HL-60/S4 treated with phorbol 12-myristate 13-acetate at 8.2 ng/mL for 4 days and 3 days (cell line): ENCODE results near the gene ARFGAP1.
"Not testable (repeated sequence)": the region's sequence is repeated elsewhere in the genome, so short reads cannot be mapped to it uniquely, and the experiment has no call there.

Source experiments
- in situ Hi-C: fragments of 300-500 bp; cut with MboI; formaldehyde crosslinking; loops from 2 replicates; pipeline ENCODE4 v1.15.0; 2022; ENCODE audit warnings: low sequenced_read_pairs

ARFGAP1 gene

DNA sequence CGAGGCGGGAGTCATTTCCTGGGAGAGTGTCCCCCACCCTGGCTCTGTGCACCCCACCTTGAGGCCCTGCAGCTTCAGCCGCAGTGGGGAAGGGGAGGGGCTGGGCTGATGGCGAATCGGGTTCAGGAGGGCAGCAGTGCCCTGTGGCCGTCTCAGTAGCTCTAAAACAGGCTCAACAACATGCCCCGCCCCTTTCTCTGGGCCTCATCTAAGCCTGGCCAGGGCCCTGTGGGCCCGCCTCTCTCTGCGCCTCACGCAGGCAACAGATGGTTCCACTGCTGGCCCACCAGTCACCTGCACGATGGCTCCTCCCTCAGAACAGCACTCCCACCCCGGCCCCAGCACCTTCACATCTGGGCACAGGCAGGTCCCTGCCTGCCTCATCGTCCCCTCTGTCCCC, 58.3 kb downstream of the ARFGAP1 start:
- in situ Hi-C loops = no loop called here

DNA sequence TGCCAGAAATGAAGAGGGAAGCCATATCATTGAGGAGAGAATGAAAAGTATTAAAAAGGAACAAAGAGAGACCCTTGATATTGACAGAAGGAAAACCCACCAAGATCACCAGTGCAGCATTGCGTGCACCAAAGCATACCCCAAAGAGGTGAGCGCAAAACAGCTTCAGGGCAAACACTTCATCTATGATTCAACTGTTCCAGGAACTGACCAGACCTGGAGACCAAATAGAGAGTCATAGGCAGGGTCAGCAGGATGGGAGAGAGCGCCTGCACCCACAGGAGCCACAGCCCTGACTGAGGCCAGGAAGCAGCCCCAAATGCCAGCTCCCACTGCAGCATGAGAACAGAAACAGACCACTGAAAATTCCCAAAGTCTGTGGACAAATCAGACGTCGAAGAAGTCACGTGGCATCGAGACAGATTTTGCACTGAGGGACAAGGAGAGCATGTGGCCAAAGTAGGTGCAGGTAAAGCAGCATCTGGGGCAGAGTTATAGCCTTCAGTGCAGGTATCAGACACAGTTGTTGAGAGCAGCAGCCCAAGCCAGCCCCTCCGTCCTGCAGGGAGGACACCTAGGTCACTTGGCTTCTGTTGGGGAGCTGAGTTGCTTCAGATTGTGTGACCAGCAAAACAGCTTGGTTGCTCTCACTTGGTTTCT, 59.3 kb downstream of the ARFGAP1 start:
- in situ Hi-C loops = no loop called here

DNA sequence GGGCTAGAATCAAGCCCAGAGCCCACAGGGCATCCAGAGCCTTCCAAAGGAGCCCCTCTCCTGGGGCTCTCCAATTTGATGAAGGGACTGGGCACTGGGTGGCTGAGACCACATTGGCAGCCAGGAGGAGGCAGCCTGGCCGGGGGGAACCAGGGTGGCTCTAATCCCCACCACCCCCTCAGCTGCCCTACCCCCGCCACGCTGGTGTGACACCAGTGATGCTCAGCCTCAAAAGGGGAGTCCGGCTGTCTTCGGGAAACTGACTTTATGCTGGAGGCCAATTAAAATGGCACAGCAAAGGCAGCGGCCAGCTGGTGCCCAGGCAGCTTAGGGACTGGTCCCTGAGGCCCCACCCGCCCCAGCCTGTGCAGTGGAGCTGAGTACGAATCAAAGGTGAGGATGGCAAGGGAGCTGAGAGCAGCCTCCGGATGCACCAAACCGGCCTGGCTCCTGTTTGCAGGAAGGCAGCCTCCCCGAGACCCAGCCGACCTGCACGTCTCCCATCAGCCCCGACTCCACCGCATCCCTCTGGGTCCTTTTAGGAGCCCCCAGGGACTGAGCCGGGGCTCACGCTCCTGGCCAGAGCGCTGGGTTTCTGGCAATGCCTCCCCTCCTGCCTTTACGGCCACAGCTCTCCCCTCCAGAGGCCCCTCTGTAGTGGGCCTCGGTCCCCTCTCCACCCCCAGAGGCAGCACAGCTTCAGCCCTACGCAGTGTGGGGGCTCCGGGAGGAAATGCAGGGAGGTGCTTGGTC, 60.1 kb downstream of the ARFGAP1 start:
- in situ Hi-C loops = no loop called here

DNA sequence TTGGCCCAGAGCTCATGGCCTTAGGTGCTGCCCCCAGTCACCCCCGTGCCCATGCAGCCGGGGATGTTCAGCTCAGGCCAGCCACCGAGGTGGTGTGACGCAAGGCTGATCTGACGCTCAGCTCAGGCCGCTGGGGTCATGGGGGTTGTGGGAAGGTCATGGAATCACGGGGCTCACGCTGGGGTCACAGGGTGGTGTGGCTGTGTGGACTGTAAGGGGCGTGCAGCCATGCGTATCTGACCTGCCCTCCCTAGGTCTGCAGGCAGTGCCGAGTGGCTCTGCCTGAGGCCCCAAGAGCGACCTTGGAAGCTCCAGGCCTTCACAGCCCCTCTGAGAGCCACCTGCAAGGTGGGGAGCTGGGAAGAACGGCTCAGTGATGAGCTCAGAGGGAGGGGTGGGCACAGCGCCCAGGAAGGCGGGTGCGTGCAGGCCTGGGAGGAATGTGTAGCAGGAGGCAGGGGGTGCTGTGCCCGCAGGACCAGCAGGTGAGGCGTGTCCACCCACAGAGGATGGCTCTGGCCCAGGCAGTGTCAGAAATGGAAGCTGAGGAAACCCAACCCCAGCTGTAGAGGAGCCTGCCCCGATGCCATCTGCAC, 60.7 kb downstream of the ARFGAP1 start:
- in situ Hi-C loops = no loop called here

DNA sequence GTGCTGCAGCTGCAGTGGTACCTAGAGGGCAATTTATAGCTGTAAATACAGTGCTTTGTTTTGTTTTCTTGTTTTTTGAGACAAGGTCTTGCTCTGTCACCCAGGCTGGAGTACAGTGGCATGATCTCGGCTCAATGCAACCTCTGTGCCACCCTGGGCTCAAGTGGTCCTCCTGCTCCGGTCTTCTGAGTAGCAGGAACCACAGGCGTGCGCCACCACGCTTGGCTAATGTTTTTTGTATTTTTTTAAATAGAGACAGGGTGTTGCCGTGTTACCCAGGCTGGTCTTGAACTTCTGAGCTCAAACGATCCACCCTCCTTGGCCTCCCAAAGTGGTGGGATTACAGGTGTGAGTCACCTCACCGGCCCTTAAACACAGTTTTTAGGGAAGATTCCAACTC, 61.7 kb downstream of the ARFGAP1 start:
- in situ Hi-C loops = no loop called here

DNA sequence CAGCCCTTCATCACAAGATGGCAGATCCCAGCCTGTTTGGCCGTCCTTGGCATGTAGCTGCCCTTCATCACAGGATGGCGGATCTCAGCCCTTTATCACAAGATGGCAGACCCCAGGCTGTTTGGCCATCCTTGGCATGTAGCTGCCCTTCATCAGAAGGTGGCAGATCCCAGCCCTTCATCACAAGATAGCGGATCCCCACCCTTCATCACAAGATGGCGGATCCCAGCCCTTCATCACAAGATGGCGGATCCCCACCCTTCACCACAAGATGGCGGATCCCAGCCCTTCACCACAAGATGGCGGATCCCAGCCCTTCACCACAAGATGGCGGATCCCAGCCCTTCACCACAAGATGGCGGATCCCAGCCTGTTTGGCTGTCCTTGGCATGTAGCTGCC, 62.4 kb downstream of the ARFGAP1 start:
- in situ Hi-C loops = not testable (repeated sequence)

DNA sequence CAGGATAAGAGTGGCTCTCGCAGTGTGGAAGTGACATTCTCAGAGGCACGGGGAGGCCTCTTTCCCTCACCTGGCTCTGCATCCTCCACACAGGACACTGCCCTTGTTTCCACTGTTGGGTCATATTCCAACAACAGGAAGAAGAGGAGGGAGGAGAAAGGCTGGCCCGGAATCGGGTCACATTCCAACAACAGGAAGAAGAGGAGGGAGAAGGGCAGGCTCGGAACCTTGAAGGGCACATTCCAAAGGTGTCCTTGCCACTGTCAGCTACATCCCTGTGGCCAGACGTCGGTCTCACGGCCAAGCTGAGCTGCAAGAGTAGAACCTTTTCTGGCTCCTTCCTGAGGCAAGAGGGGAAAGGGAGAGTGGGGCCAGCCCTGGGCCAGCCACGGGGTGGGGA, 63.1 kb downstream of the ARFGAP1 start:
- in situ Hi-C loops = no loop called here

DNA sequence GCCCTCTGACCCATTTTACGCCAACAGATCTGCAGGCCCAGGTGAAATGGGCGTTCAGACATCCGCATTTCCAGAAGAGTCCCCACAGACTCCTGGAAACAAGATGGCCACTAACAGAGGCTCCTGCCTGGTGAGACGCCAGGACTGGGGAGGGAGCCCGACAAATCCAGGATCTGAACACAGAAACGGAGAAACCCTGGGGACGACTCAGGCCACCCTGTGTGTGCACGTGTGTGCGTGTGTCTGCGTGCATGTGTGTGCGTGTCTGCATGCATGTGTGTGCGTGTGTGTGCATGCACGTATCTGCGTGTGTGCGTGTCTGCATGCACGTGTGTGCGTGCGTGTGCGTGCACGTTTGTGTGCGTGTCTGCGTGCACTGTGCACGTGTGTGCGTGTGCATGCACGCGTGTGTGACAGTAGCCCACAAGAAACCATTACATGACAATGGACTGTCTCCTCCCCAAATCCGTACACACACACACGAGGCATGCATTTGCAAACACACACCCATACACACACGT, 63.7 kb downstream of the ARFGAP1 start:
- in situ Hi-C loops = no loop called here

DNA sequence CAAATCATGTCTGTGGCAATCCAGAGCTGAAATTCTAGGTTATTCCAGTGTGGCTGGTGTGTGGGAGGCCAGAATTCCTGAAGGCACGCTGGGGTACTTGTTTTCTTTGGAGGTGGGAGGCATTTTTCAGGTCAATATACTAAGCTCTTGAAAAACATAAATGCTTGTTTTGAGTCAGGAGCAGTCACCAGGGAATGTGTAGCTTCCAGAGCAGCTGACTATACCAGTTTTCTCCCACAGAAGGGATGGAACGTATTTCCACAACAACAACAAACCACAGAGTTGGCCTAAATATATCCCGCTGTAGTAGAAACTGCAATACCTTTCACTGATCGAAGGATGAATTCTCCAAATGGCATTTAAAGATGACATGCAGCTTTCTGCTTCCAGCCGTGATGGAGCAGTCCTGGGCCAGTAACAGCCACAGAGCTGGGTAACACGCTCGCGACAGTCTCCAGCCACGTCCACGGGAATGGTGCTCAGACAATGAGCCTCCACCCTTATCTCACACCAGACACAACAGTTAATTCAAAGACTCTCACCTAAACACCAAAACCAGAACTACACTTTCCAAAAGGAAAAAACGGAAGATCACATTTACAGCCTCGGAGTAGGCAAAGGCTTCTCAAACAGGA, 65.3 kb downstream of the ARFGAP1 start:
- in situ Hi-C loops = no loop called here
